Large intestine (tissue), 3 donors: ENCODE data around the gene GTF2E1. TPM values are rescaled to one million over a fixed set of nuclear protein-coding genes. Genes with fewer than 3 reads are reported as not detected.

Source experiments
- DNase-seq, 2 donors: peaks; one replicate each; pipeline versions ENCODE4 v3.0.0 to v3.0.0-alpha.2; 2013
- H3K27ac ChIP-seq: one replicate; pipeline ENCODE4 v1.5.1; 2013; ENCODE audit warnings: low read length
- H3K27me3 ChIP-seq: 2 replicates; pipeline ENCODE4 v1.6.1; 2013; ENCODE audit warnings: low read length; ENCODE audit not compliant: control insufficient read depth, insufficient read depth
- H3K36me3 ChIP-seq: 2 replicates; pipeline ENCODE4 v1.6.1; 2013; ENCODE audit warnings: low read length; ENCODE audit not compliant: control insufficient read depth, insufficient read depth
- H3K4me1 ChIP-seq: one replicate; pipeline ENCODE4 v1.6.1; 2013; ENCODE audit warnings: low read length; ENCODE audit not compliant: control insufficient read depth, insufficient read depth
- H3K4me3 ChIP-seq: one replicate; pipeline ENCODE4 v1.5.1; 2013; ENCODE audit warnings: low read length
- H3K9me3 ChIP-seq: one replicate; pipeline ENCODE4 v1.6.1; 2013; ENCODE audit warnings: mild to moderate bottlenecking, low read depth, low read length, moderate library complexity; ENCODE audit not compliant: control insufficient read depth
- WGBS: methylation state at CpG from one replicate; pipeline ENCODE4 v1.1.5; 2013; ENCODE audit warnings: low lambda C conversion rate; ENCODE audit not compliant: insufficient coverage; 5-methylcytosine and 5-hydroxymethylcytosine counted together
- polyA plus RNA-seq: library from polyadenylated mRNA; unstranded; fragments of 120-200 nt; gene quantifications from one replicate; pipeline ENCODE4 v1.2.1, GENCODE V29; 2013

The GTF2E1 gene
- polyA plus RNA-seq, 1 donor: 10.0 TPM

GRCh38 chr3:120824613-120825012, 82.1 kb downstream of the GTF2E1 start:
- Histone ChIP-seq H3K27ac (no peak overlapping the region), H3K36me3 (no peaks in the 10 kb centered on the region), H3K27me3 (no peaks in the 10 kb centered on the region), H3K9me3 (no peaks in the 10 kb centered on the region), H3K4me3 (no peak overlapping the region), H3K4me1 (peaks cover 34% of the 10 kb centered on the region)
- DNase-seq: no peak
- WGBS: no CpG with 5 or more reads among the region's 1 CpG

DNA sequence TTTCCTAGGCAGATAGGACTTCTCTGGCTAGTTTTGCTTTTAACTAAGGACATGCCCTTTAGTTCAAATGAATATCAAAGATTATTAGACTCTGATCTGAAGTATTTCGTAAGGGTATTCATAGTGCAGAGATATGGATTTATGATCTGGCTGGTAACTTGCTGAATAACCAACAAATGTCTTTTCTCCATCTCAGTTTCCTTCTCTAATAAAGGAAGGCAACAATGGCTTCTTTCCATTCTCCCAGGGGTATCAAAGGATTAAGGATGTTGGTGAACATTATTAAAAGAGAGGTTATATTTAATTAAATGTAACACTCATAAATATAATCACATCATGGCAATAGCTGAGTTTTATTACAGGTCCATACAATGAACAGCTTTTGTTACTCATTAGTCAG, 86.3 kb downstream of the GTF2E1 start:
- WGBS: no CpG with 5 or more reads among the region's 1 CpG

DNA sequence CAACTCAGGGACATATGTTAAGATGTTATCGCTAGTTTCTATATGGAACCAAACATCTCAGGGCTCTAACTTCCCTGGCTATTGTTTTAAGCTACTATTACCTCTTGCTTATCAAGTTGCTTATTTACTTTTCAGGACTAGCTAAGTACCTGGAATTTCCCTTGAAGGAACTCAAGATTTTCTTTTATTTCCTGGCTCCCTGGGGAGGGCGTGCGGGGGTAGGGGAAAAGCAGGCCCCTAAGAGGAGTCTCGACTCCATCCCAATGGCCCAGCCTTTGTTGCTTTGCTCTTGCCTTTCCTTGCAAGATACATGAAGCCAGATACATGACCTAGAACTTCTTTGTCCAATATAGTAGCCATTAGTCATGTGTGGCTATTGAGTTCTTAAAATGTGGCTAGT, 88.5 kb downstream of the GTF2E1 start:
- Histone ChIP-seq H3K4me3 (no peak overlapping the region), H3K4me1 (peaks cover 15% of the 10 kb centered on the region), H3K27me3 (no peaks in the 10 kb centered on the region), H3K27ac (no peak overlapping the region), H3K9me3 (no peaks in the 10 kb centered on the region), H3K36me3 (no peaks in the 10 kb centered on the region)
- 40% methylated on average over 1 of the region's 4 CpGs for WGBS
- no peak for DNase-seq

More for the DNA sequence above, 86.3 kb downstream of the GTF2E1 start:
- no peaks in the 10 kb centered on the region for H3K27me3 ChIP-seq
- DNase-seq: peak; percentile 24 to 73
- peaks cover 20% of the 10 kb centered on the region for H3K4me1 ChIP-seq
- H3K27ac ChIP-seq: peak overlapping the region; percentile 40
- no peaks in the 10 kb centered on the region for H3K9me3 ChIP-seq
- H3K4me3 ChIP-seq: no peak overlapping the region
- no peaks in the 10 kb centered on the region for H3K36me3 ChIP-seq

Other genes with a start within 250 kb of the GTF2E1 start
- 160 TPM for gene NDUFB4, start 146.4 kb upstream of the GTF2E1 start, polyA plus RNA-seq
- 28.7 TPM for gene HGD, start 60.5 kb upstream of the GTF2E1 start, polyA plus RNA-seq
- 20.4 TPM for gene RABL3, start 228 bp upstream of the GTF2E1 start, polyA plus RNA-seq
- 0.84 TPM for gene STXBP5L, start 165.5 kb downstream of the GTF2E1 start, polyA plus RNA-seq